Right cardiac atrium (tissue), 5 donors: Measurements from ENCODE around the gene TRIM21. TPM values are rescaled to one million over a fixed set of nuclear protein-coding genes. Genes with fewer than 3 reads are reported as not detected.
"Not testable (repeated sequence)": the region's sequence is repeated elsewhere in the genome, so short reads cannot be mapped to it uniquely, and the experiment has no call there.

Experiments used
- ATAC-seq, 2 donors: fragments of 200-7000 bp; cut with Tn5 transposase; one replicate each; pipeline versions ENCODE4 v1.8.0 to v1.9.1; 2020; ENCODE audit warnings: moderate library complexity in 2 of 2, mild to moderate bottlenecking in 1 of 2
- DNase-seq, 3 donors: peaks; one replicate each; pipeline ENCODE4 v3.0.0-alpha.2; 2020
- H3K27ac ChIP-seq: one replicate; pipeline ENCODE4 v1.5.1; 2013; ENCODE audit warnings: mild to moderate bottlenecking, low read length, control low read depth, moderate library complexity
- H3K27me3 ChIP-seq: one replicate; pipeline ENCODE4 v1.6.1; 2013; ENCODE audit not compliant: control insufficient read depth, insufficient read depth
- H3K4me1 ChIP-seq: one replicate; pipeline ENCODE4 v1.6.1; 2013; ENCODE audit warnings: low read length; ENCODE audit not compliant: control insufficient read depth, insufficient read depth
- H3K4me3 ChIP-seq: one replicate; pipeline ENCODE4 v1.5.1; 2013; ENCODE audit warnings: low read length, control low read depth
- H3K9me3 ChIP-seq: one replicate; pipeline ENCODE4 v1.6.1; 2013; ENCODE audit warnings: low read length; ENCODE audit not compliant: control insufficient read depth
- WGBS: extraction: QIAGEN DNeasy Blood & Tissue Kit; methylation state at CpG from one replicate; pipeline ENCODE4 v1.1.7; 2013; 5-methylcytosine and 5-hydroxymethylcytosine counted together
- intact Hi-C, 4 donors: fragments of 100-400 bp; cut with DNase I; formaldehyde crosslinking; loops; one replicate each; pipeline versions ENCODE4 v1.11.0 to v1.14.0; 2022 to 2023
- long read RNA-seq, 4 donors: library from polyadenylated mRNA; unstranded; transcript quantifications; one replicate each; pipeline ENCODE4 v2.0.0, GENCODE V29; 2020 to 2021
- polyA plus RNA-seq: library from polyadenylated mRNA; stranded (reverse); fragments of 200-250 nt; gene quantifications from one replicate; pipeline ENCODE4 v1.2.3, GENCODE V29; 2013
- total RNA-seq, 4 donors: library from RNA; stranded (reverse); fragmentation: NEBNext Ultra II Directional; extraction: Animal tissue kit (Norgen Biotek cat#: 25700); gene quantifications; one replicate each; pipeline ENCODE4 v1.2.1, GENCODE V29; 2021
- donor health status: healthy with polysubstance abuse.
- donor health status: DM: no; HTN: yes; CAD: no.
- donor health status: DM: no; HTN: no; CAD: no.
- donor health status: DM: no; HTN: yes; CAD: no; lungs with severe emphysema.
- donor health status: DM: yes; HTN: yes; CAD: no.

TRIM21 gene
- total RNA-seq (10 to 100 TPM in 1 of 4 donors, 1 to 10 TPM in 3; 9.1 to 10.3 (median 9.3) TPM), polyA plus RNA-seq (8.3 TPM)
- long read RNA-seq, donor 1, transcript TRIM21-201 (7 exons, 1,924 nt): major isoform, 11 of 15 reads
- long read RNA-seq, donor 1, partial matches to known transcripts: 3 of 15 reads
- long read RNA-seq, donor 1, other reads (novel, unspliced or antisense): 1 of 15 reads
- long read RNA-seq, donor 2, transcript TRIM21-201 (7 exons, 1,924 nt): major isoform, 6 of 8 reads
- long read RNA-seq, donor 2, partial matches to known transcripts: 1 of 8 reads
- long read RNA-seq, donor 2, other reads (novel, unspliced or antisense): 1 of 8 reads
- long read RNA-seq, donor 3, transcript TRIM21-201 (7 exons, 1,924 nt): major isoform, 23 of 37 reads
- long read RNA-seq, donor 3, partial matches to known transcripts: 1 of 37 reads
- long read RNA-seq, donor 3, other reads (novel, unspliced or antisense): 13 of 37 reads
- long read RNA-seq, donor 4, partial matches to known transcripts: 0 of 4 reads
- long read RNA-seq, donor 4, other reads (novel, unspliced or antisense): 1 of 4 reads

DNA sequence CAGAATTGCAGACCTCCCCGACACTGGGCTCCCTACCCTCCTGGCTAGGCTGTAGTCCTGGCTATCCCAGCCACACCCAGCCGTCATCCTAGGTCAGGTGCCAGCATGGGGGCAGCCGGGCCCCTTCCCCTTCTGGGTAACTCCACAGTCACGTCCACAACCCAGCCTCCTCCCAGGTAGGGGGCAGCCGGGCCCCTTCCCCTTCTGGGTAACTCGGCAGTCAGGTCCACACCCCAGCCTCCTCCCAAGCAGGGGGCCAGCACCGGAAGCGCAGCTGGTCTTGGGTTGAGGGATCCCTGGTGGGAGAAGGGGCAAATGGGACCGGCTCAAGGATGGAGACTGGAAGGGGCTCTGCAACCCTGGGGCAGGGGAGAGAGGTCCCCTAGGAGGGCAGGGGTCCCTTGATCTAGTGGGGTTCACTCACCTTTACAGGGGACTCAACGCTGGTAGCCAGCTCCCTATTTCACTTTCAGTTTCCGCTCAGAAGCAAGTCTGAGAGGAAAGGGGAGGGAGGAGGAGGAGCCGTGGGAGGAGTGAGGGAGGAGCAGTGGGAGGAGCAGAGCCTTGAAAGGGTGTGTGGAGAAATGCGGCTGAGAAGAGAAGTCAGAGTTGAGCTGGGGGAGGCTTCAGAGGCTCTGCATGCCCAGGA, at the start of gene TRIM21:
Gene TRIM21 (minus strand): TSS at position 494 of the 649 bp plus-strand sequence. CDS start 3,293 bp downstream, outside the sequence.
- Histone ChIP-seq H3K27me3 (no peaks in the 10 kb centered on the region), H3K27ac (peak within 1 kb of the TSS; percentile 49), H3K4me1 (no peaks in the 10 kb centered on the region), H3K4me3 (peak within 1 kb of the TSS; percentile 88), H3K9me3 (no peaks in the 10 kb centered on the region)
- peak; percentile 82 to 91 (median 88) for DNase-seq
- intact Hi-C loops: no loop called here
- WGBS: 2% methylated on average over 13 of the region's 13 CpGs
- peak; percentile 100 for ATAC-seq

DNA sequence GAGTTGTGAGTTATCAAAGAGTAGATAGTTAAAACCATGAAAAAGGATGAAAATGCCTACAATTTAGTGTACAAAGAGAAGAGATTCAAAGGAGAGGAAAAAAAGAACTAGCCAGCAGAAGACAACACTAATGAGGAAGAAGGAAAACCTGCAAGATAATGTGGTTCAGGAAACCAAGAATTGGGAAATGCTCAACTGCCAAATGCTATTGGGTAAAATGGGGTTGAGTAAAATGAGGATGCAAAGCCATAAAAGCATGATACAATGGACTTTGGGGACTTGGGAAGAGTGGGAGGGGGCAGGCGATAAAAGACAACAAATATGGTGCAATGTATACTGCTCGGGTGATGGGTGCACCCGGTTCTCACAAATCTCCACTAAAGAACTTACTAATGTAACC, 48.0 kb upstream of the TRIM21 start:
- H3K9me3 ChIP-seq: no peaks in the 10 kb centered on the region
- 87% methylated on average over 3 of the region's 3 CpGs for WGBS
- no peaks in the 10 kb centered on the region for H3K4me1 ChIP-seq
- no peaks in the 10 kb centered on the region for H3K27me3 ChIP-seq
- DNase-seq (no peak), ATAC-seq (no peak)
- intact Hi-C loops: no loop called here
- H3K27ac ChIP-seq: no peak overlapping the region
- no peak overlapping the region for H3K4me3 ChIP-seq

DNA sequence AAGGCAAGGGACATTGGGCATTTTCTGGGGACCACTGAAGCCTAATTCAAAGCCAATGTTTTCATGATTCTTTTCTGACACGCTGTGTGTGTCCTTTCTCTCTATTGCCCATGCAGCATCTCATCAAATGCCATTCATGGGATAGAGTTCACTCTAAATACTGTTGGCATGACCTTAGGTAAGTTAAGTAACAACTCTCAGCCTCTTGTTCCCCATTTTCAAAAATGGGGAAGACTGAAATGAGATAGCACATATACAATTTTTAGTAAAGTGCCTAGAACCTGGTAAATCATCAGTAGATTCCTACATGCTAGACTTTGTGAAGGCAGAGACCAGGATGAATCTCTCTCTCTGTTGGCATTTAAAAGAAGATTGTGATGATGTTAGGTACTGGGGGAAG, 42.9 kb upstream of the TRIM21 start:
- DNase-seq: no peak
- Histone ChIP-seq H3K4me1 (no peaks in the 10 kb centered on the region), H3K4me3 (no peak overlapping the region), H3K27ac (no peak overlapping the region), H3K9me3 (no peaks in the 10 kb centered on the region), H3K27me3 (no peaks in the 10 kb centered on the region)
- 78% methylated on average over 1 of the region's 1 CpG for WGBS
- intact Hi-C loops: no loop called here
- no peak for ATAC-seq

DNA sequence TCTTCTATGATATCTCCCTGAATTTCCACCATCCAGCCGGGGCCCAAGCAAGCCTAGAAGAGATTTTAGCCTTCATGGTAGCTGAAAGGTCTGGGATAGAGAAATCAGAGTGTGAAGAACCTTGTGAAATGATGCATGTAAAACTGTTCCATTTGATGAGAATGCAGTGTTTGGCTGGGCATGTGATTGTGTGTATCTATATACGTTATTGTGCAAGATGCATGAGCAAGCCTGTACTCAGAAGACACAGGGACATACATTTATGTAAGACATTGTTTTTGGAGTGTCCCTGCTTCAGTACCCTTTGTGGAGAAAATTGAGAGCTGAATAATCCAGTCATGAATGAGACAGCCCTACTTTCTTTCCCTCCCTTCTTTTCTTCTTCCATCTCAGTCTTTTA, 40.4 kb upstream of the TRIM21 start:
- WGBS: 54% methylated on average over 2 of the region's 2 CpGs
- Histone ChIP-seq H3K4me3 (no peak overlapping the region), H3K9me3 (no peaks in the 10 kb centered on the region), H3K27me3 (no peaks in the 10 kb centered on the region), H3K27ac (no peak overlapping the region), H3K4me1 (no peaks in the 10 kb centered on the region)
- intact Hi-C loops: no loop called here
- DNase-seq (no peak), ATAC-seq (no peak)

DNA sequence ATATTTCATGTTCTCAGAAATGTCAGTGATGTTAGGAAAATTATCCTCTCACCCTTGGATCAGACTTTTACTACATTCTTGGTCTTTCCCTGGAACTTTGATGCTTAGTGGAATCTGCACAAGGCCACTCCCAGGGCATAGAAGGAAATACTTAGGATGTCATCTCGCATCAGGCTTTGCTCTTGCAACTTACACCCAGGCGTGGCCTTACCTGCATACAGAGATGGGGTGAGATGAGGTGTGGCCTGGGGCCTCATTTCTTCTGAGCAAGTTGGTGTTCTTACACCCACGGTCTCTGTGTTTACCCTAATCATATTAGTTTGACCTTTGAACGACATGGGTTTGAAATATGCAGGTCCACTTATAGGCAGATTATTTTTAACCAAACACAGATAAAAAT, 36.5 kb upstream of the TRIM21 start:
- H3K4me1 ChIP-seq: no peaks in the 10 kb centered on the region
- H3K27ac ChIP-seq: no peak overlapping the region
- H3K9me3 ChIP-seq: no peaks in the 10 kb centered on the region
- ATAC-seq (no peak), DNase-seq (no peak)
- intact Hi-C loops: no loop called here
- WGBS: 59% methylated on average over 4 of the region's 4 CpGs
- no peak overlapping the region for H3K4me3 ChIP-seq
- no peaks in the 10 kb centered on the region for H3K27me3 ChIP-seq

DNA sequence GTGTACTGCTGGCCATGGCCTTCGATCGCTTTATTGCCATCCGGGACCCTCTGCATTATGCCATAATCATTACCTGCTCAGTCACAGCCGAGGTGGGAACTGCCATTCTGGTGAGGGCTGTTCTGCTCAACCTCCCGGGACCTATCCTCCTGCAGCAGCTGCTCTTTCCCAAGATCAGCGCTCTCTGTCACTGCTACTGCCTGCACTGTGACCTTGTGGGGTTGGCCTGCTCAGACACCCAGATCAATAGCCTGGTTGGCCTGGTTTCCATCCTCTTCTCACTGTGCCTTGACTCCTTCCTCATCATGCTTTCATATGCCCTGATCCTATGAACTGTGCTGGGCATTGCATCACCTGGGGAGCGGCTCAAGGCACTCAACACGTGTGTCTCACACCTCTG, 24.9 kb upstream of the TRIM21 start:
- DNase-seq: no peak
- Histone ChIP-seq H3K4me1 (no peaks in the 10 kb centered on the region), H3K27ac (no peak overlapping the region), H3K9me3 (no peaks in the 10 kb centered on the region), H3K27me3 (no peaks in the 10 kb centered on the region), H3K4me3 (no peak overlapping the region)
- 83% methylated on average over 8 of the region's 8 CpGs for WGBS
- intact Hi-C loops: no loop called here
- no peak for ATAC-seq

DNA sequence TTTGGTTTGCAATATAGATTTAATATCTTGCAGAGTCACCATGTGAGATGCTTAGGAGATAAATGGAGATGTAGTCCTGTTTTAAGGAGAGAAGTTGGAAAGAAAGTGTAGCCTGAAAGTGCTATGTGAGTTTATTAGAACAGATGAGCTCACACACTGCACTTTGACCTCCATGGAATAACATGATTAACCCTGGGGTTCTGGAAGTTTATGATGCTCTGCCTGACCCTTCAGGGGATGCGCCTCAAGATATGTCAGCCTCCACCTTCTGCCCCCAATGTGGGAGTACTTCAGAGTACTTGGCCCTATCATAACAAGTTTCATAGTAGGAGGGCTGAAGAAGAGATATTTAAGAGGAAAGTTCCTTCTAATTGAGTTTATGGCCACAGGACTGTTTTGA, 23.3 kb upstream of the TRIM21 start:
- intact Hi-C loops: no loop called here
- WGBS: 44% methylated on average over 1 of the region's 1 CpG
- H3K9me3 ChIP-seq: no peaks in the 10 kb centered on the region
- no peak for ATAC-seq
- H3K4me3 ChIP-seq: no peak overlapping the region
- no peaks in the 10 kb centered on the region for H3K27me3 ChIP-seq
- H3K4me1 ChIP-seq: no peaks in the 10 kb centered on the region
- H3K27ac ChIP-seq: no peak overlapping the region
- DNase-seq: no peak

DNA sequence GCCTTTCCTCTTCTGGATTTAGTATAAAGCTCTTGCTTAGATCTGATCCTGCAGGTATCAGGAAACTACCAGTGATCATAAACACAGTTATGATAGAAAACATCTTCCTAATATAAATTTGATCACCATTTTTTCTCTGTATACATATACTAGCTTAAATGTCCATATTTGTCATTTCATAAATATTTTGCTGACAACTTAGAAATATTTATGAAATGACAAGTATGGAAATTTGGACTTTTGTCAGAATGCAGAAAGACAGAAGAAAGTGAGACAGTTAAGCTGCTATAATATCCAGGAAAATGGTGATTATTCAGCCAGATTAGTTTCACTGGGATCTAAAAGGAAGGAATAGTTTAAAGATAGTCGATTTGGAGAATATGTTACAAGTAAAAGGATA, 22.8 kb upstream of the TRIM21 start:
- 37% methylated on average over 1 of the region's 1 CpG for WGBS
- intact Hi-C loops: no loop called here
- no peak for ATAC-seq
- Histone ChIP-seq H3K9me3 (no peaks in the 10 kb centered on the region), H3K4me1 (no peaks in the 10 kb centered on the region), H3K27me3 (no peaks in the 10 kb centered on the region), H3K4me3 (no peak overlapping the region), H3K27ac (no peak overlapping the region)
- DNase-seq: no peak

DNA sequence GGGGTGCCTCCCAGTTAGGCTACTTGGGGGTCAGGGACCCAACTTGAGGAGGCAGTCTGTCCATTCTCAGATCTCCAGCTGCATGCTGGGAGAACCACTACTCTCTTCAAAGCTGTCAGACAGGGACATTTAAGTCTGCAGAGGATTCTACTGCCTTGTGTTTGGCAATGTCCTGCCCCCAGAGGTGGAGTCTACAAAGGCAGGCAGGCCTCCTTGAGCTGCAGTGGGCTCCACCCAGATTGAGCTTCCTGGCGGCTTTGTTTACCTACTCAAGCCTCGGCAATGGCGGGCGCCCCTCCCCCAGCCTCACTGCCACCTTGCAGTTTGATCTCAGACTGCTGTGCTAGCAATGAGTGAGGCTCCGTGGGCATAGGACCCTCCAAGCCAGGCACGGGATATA, 12.7 kb upstream of the TRIM21 start:
- H3K4me3 ChIP-seq, H3K27ac ChIP-seq, H3K27me3 ChIP-seq, H3K4me1 ChIP-seq, ATAC-seq, DNase-seq, intact Hi-C loops, H3K9me3 ChIP-seq: not testable (repeated sequence)
- WGBS: 85% methylated on average over 6 of the region's 6 CpGs

DNA sequence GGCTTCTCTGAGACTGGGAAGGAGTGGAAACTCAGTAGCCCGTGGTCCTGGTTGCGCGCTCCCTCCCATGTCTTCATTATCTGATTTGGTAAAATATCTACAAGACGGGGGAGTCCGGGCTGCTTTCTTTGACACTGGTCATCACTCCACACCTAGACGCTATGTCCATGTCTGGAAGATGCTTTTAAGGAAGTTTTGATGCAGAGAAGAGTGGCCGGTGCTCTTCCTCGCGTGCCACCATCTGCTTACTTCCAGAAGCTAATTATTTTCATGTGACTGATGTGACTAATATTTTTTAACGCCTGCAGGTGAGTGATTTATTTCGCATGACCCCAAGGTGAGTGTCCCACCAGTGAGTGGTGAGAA, 339 bp upstream of the TRIM21 start:
- peak overlapping the region; percentile 88 for H3K4me3 ChIP-seq
- H3K27me3 ChIP-seq: no peaks in the 10 kb centered on the region
- DNase-seq (no peak), ATAC-seq (no peak)
- 29% methylated on average over 11 of the region's 11 CpGs for WGBS
- intact Hi-C loops: no loop called here
- no peaks in the 10 kb centered on the region for H3K9me3 ChIP-seq
- no peak overlapping the region for H3K27ac ChIP-seq
- H3K4me1 ChIP-seq: no peaks in the 10 kb centered on the region

DNA sequence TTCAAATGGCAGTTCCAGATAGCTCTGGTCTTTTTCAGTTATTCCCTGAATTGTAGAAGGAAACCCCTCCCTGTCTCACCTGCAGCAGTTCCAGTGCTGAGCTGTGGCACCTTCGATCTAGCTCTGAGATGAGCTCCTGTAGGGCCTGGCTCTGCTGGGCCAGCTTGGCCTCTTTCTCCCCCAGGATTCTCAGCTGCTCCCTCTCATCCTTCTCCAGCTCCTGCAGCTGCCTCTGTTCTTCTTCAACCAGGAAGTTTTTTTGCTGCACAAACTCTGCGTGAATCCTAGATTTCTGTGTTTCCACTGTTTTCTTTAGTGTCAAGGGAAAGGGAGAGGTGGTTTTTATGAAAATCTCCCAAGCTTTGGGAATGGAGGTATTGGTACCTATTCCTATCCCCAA, 5.3 kb downstream of the TRIM21 start:
- intact Hi-C loops: no loop called here
- ATAC-seq (no peak), DNase-seq (no peak)
- 92% methylated on average over 2 of the region's 2 CpGs for WGBS
- Histone ChIP-seq H3K4me1 (no peaks in the 10 kb centered on the region), H3K9me3 (no peaks in the 10 kb centered on the region), H3K4me3 (no peak overlapping the region), H3K27me3 (no peaks in the 10 kb centered on the region), H3K27ac (no peak overlapping the region)
